ENCODE measurements around the gene ZDHHC24. TPM values are rescaled to one million over a fixed set of nuclear protein-coding genes. Genes with fewer than 3 reads are reported as not detected.

The ZDHHC24 gene
- total and polyA plus RNA-seq, 2 experiments from 2014 or later, result 5.6 to 13.1 TPM

DNA sequence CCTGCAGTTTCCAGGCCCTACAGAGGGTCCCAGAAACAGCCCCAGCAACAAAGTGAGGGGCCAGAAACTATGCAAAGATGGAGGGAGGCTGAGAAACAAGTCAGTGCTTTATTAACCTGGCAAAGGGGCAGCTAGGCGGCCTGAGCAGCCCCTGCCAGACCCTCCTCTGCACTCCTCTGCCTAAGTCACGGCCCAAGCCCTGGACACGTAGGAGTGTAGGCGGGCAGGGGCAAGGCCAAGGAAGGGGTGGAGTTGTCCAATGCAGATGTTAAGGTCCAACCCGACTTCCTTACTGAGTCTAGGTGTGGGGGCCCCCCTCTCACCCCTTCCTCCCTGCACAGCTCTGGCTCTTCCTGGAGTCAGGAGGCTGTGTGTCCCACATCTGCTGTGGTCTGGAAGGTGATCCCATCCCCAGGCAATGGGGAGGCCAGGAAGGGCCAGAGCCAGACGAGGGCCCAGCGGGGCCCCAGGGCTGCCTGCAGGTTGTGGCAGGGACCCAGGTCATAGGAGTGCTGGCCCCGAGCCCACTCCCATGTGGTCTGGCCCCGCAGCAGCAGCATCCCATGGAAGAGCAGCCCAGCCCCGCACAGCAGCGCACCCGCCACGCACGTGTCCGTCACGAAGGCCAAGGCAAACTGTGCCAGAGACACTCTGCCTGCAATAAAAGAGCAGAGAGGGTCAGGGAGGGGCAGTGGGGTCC is 6.5 kb downstream of the ZDHHC24 start:
- H3K4me3 Mint-ChIP-seq, result no peak overlapping the region
- no peaks in the 10 kb centered on the region for H4K20me1 ChIP-seq (replicated peaks; ENCODE audit: insufficient read depth)
- no peaks in the 10 kb centered on the region for H3K36me3 ChIP-seq (ENCODE audit: insufficient read depth)
- no peak for TF ChIP-seq ZNF114 (CRISPR knock-in tag; IDR thresholded peaks at IDR 0.05)
- TF ChIP-seq CREB1 (CRISPR knock-in tag; IDR thresholded peaks at IDR 0.05; ENCODE audit: low read depth), result no peak
- TF ChIP-seq STAT1 (IDR thresholded peaks at IDR 0.05; ENCODE audit: unreplicated experiment), result no peak
- TF ChIP-seq ZNF331 (CRISPR knock-in tag; IDR thresholded peaks at IDR 0.05; ENCODE audit: low read depth), result no peak
- TF ChIP-seq, protein P1, sequence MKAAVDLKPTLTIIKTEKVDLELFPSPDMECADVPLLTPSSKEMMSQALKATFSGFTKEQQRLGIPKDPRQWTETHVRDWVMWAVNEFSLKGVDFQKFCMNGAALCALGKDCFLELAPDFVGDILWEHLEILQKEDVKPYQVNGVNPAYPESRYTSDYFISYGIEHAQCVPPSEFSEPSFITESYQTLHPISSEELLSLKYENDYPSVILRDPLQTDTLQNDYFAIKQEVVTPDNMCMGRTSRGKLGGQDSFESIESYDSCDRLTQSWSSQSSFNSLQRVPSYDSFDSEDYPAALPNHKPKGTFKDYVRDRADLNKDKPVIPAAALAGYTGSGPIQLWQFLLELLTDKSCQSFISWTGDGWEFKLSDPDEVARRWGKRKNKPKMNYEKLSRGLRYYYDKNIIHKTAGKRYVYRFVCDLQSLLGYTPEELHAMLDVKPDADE (IDR thresholded peaks at IDR 0.05), result no peak
- no peak for TF ChIP-seq EZH2phosphoT487 (IDR thresholded peaks at IDR 0.05; ENCODE audit: unreplicated experiment)
- no peak for TF ChIP-seq NANOG (IDR thresholded peaks at IDR 0.05; ENCODE audit: borderline replicate concordance)
- no peak for TF ChIP-seq JUNB (IDR thresholded peaks at IDR 0.05; ENCODE audit: unreplicated experiment)
- TF ChIP-seq, protein P2, sequence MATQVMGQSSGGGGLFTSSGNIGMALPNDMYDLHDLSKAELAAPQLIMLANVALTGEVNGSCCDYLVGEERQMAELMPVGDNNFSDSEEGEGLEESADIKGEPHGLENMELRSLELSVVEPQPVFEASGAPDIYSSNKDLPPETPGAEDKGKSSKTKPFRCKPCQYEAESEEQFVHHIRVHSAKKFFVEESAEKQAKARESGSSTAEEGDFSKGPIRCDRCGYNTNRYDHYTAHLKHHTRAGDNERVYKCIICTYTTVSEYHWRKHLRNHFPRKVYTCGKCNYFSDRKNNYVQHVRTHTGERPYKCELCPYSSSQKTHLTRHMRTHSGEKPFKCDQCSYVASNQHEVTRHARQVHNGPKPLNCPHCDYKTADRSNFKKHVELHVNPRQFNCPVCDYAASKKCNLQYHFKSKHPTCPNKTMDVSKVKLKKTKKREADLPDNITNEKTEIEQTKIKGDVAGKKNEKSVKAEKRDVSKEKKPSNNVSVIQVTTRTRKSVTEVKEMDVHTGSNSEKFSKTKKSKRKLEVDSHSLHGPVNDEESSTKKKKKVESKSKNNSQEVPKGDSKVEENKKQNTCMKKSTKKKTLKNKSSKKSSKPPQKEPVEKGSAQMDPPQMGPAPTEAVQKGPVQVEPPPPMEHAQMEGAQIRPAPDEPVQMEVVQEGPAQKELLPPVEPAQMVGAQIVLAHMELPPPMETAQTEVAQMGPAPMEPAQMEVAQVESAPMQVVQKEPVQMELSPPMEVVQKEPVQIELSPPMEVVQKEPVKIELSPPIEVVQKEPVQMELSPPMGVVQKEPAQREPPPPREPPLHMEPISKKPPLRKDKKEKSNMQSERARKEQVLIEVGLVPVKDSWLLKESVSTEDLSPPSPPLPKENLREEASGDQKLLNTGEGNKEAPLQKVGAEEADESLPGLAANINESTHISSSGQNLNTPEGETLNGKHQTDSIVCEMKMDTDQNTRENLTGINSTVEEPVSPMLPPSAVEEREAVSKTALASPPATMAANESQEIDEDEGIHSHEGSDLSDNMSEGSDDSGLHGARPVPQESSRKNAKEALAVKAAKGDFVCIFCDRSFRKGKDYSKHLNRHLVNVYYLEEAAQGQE (IDR thresholded peaks at IDR 0.05; ENCODE audit: unreplicated experiment), result no peak
- TF ChIP-seq, protein P3, sequence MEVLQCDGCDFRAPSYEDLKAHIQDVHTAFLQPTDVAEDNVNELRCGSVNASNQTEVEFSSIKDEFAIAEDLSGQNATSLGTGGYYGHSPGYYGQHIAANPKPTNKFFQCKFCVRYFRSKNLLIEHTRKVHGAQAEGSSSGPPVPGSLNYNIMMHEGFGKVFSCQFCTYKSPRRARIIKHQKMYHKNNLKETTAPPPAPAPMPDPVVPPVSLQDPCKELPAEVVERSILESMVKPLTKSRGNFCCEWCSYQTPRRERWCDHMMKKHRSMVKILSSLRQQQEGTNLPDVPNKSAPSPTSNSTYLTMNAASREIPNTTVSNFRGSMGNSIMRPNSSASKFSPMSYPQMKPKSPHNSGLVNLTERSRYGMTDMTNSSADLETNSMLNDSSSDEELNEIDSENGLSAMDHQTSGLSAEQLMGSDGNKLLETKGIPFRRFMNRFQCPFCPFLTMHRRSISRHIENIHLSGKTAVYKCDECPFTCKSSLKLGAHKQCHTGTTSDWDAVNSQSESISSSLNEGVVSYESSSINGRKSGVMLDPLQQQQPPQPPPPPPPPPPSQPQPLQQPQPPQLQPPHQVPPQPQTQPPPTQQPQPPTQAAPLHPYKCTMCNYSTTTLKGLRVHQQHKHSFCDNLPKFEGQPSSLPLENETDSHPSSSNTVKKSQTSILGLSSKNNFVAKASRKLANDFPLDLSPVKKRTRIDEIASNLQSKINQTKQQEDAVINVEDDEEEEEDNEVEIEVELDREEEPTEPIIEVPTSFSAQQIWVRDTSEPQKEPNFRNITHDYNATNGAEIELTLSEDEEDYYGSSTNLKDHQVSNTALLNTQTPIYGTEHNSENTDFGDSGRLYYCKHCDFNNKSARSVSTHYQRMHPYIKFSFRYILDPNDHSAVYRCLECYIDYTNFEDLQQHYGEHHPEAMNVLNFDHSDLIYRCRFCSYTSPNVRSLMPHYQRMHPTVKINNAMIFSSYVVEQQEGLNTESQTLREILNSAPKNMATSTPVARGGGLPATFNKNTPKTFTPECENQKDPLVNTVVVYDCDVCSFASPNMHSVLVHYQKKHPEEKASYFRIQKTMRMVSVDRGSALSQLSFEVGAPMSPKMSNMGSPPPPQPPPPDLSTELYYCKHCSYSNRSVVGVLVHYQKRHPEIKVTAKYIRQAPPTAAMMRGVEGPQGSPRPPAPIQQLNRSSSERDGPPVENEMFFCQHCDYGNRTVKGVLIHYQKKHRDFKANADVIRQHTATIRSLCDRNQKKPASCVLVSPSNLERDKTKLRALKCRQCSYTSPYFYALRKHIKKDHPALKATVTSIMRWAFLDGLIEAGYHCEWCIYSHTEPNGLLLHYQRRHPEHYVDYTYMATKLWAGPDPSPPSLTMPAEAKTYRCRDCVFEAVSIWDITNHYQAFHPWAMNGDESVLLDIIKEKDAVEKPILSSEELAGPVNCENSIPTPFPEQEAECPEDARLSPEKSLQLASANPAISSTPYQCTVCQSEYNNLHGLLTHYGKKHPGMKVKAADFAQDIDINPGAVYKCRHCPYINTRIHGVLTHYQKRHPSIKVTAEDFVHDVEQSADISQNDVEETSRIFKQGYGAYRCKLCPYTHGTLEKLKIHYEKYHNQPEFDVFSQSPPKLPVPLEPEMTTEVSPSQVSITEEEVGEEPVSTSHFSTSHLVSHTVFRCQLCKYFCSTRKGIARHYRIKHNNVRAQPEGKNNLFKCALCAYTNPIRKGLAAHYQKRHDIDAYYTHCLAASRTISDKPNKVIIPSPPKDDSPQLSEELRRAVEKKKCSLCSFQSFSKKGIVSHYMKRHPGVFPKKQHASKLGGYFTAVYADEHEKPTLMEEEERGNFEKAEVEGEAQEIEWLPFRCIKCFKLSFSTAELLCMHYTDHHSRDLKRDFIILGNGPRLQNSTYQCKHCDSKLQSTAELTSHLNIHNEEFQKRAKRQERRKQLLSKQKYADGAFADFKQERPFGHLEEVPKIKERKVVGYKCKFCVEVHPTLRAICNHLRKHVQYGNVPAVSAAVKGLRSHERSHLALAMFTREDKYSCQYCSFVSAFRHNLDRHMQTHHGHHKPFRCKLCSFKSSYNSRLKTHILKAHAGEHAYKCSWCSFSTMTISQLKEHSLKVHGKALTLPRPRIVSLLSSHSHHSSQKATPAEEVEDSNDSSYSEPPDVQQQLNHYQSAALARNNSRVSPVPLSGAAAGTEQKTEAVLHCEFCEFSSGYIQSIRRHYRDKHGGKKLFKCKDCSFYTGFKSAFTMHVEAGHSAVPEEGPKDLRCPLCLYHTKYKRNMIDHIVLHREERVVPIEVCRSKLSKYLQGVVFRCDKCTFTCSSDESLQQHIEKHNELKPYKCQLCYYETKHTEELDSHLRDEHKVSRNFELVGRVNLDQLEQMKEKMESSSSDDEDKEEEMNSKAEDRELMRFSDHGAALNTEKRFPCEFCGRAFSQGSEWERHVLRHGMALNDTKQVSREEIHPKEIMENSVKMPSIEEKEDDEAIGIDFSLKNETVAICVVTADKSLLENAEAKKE (CRISPR knock-in tag; IDR thresholded peaks at IDR 0.05), result no peak
- no peak for TF ChIP-seq EZH2 (IDR thresholded peaks at IDR 0.05; ENCODE audit: low read depth, unreplicated experiment)
- TF ChIP-seq, protein P4, sequence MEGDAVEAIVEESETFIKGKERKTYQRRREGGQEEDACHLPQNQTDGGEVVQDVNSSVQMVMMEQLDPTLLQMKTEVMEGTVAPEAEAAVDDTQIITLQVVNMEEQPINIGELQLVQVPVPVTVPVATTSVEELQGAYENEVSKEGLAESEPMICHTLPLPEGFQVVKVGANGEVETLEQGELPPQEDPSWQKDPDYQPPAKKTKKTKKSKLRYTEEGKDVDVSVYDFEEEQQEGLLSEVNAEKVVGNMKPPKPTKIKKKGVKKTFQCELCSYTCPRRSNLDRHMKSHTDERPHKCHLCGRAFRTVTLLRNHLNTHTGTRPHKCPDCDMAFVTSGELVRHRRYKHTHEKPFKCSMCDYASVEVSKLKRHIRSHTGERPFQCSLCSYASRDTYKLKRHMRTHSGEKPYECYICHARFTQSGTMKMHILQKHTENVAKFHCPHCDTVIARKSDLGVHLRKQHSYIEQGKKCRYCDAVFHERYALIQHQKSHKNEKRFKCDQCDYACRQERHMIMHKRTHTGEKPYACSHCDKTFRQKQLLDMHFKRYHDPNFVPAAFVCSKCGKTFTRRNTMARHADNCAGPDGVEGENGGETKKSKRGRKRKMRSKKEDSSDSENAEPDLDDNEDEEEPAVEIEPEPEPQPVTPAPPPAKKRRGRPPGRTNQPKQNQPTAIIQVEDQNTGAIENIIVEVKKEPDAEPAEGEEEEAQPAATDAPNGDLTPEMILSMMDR (conservative IDR thresholded peaks at IDR 0.05; ENCODE audit: low read depth in 2 of 2), result no peak
- TF ChIP-seq POLR2AphosphoS5 (IDR thresholded peaks at IDR 0.05; ENCODE audit: low read depth), result no peak
- no peaks in the 10 kb centered on the region; the same call in 1 of the 2 replicates for H3K79me2 ChIP-seq (replicated peaks; ENCODE audit: insufficient read depth)
- H3F3A ChIP-seq (replicated peaks; ENCODE audit: low read depth), result 0 out of 2 replicates have a peak, but pooled peaks cover 4% of the 10 kb centered on the region
- H3K4me1 ChIP-seq (ENCODE audit: insufficient read depth), result peaks cover 3% of the 10 kb centered on the region; the same call in 1 of the 2 replicates
- H3K36me3 Mint-ChIP-seq (ENCODE audit: low read depth), result peaks cover 10% of the 10 kb centered on the region
- no peaks in the 10 kb centered on the region; the same call in 1 of the 3 replicates for H3K9me3 Mint-ChIP-seq
- peak; percentile 9; the same call in 2 of the 3 replicates for ATAC-seq
- H3K9me2 ChIP-seq (ENCODE audit: insufficient read depth), result no peaks in the 10 kb centered on the region
- H2AFZ ChIP-seq, result no peak overlapping the region
- peaks cover 18% of the 10 kb centered on the region for H3K4me1 Mint-ChIP-seq
- H3K4me2 ChIP-seq, result 0 out of 2 replicates have a peak overlapping the region, but pooled peaks have one; percentile 32
- no peaks in the 10 kb centered on the region for H3K27me3 ChIP-seq (ENCODE audit: insufficient read depth)
- H3K27me3 Mint-ChIP-seq (ENCODE audit: insufficient read depth, low read depth, poor library complexity), result peaks cover 17% of the 10 kb centered on the region
- no peak overlapping the region for H3K4me3 ChIP-seq
- peak overlapping the region; percentile 18; the same call in 1 of the 2 replicates for H3K27ac Mint-ChIP-seq
- peak overlapping the region; percentile 13; the same call in 1 of the 2 replicates for H3K27ac ChIP-seq (ENCODE audit: low read depth)
- no peak for DNase-seq (ENCODE audit: low spot score)
